Measurements from ENCODE around the gene PAX5.

PAX5 gene

DNA sequence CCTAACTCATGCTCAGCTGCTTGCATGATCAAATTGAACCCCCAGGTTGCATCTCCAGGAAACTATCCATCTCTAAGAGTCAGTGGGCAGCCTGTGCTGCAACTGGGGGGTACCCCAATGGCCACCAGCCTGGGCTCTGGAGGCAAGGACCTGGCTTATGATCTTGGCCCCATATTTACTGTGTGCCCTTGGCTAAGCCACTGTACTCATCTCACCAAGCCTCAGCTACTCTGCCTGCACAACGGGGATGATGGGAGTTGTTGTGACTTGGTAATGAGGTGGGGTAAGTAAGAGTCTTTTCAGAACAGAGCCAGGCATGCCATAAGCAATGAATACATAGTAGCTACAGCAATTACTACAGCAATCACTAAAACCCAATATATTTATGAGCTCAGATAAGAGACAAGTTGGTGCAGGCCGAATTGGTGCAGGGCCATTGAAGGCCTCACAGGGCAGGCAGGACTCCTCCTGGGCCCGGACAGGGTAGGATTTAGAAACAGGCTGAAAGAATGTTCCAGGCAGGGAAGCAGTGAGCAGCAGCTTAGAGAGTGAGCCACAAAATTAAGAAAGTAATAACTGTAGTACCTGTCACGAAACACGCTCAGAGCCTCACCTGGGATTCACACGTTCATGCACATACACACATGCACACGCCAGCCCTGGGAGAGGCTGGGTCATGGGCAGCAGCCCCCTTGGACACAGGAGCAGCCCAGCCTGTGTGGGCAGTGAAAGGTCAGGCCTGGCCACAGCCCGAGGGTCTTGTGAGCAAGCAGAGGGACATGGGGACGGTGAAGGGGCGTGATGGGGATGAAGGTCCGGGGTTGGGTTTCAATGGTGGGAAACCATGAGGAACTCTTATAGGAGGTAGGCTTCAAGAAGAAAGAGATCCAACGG lies 74.1 kb downstream of the PAX5 start:
- no peaks in the 10 kb centered on the region for H3K9me3 ChIP-seq (ENCODE audit: severe bottlenecking)
- peaks cover 31% of the 10 kb centered on the region for H3K27me3 ChIP-seq (ENCODE audit: insufficient read depth, poor library complexity, severe bottlenecking)
- DNase-seq (ENCODE audit: low spot score) (no peak), ATAC-seq (ENCODE audit: low read depth) (peak; percentile 33; the same call in 1 of the 3 replicates)
- no peak overlapping the region for H3K27ac ChIP-seq (ENCODE audit: poor library complexity, severe bottlenecking)
- H3K4me1 ChIP-seq (ENCODE audit: insufficient read depth, poor library complexity, severe bottlenecking) = no peaks in the 10 kb centered on the region
- TF ChIP-seq, protein P1, sequence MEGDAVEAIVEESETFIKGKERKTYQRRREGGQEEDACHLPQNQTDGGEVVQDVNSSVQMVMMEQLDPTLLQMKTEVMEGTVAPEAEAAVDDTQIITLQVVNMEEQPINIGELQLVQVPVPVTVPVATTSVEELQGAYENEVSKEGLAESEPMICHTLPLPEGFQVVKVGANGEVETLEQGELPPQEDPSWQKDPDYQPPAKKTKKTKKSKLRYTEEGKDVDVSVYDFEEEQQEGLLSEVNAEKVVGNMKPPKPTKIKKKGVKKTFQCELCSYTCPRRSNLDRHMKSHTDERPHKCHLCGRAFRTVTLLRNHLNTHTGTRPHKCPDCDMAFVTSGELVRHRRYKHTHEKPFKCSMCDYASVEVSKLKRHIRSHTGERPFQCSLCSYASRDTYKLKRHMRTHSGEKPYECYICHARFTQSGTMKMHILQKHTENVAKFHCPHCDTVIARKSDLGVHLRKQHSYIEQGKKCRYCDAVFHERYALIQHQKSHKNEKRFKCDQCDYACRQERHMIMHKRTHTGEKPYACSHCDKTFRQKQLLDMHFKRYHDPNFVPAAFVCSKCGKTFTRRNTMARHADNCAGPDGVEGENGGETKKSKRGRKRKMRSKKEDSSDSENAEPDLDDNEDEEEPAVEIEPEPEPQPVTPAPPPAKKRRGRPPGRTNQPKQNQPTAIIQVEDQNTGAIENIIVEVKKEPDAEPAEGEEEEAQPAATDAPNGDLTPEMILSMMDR (IDR thresholded peaks at IDR 0.05; ENCODE audit: poor library complexity, severe bottlenecking) = no peak
- no peaks in the 10 kb centered on the region for H3K36me3 ChIP-seq (ENCODE audit: low read depth)
- H3K4me3 ChIP-seq (ENCODE audit: severe bottlenecking) = no peak overlapping the region

DNA sequence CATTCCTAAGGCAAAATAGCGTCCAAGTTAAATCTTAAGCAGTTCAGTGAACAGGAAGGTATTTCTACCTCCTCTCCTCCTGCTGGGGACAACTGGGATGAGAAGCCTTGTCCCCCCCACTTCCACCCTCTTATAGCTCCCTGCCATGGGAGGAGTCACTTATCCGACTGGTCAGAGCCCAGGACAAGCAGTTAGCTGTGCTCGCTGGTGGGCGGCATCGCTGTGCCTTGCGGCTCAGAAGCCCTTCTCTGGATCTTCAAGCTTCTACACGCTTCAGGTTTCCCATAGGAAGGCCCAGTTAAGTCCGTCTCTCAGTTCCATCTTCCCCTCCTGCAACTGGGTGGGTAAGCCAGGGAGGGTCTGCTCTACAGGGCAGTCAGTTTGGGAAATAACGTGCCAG lies 77.2 kb downstream of the PAX5 start:
- DNase-seq (ENCODE audit: low spot score) (no peak), ATAC-seq (ENCODE audit: low read depth) (no peak)
- Histone ChIP-seq H3K4me3 (ENCODE audit: severe bottlenecking) (no peak overlapping the region), H3K27me3 (ENCODE audit: insufficient read depth, poor library complexity, severe bottlenecking) (peaks cover 49% of the 10 kb centered on the region), H3K27ac (ENCODE audit: poor library complexity, severe bottlenecking) (no peak overlapping the region), H3K4me1 (ENCODE audit: insufficient read depth, poor library complexity, severe bottlenecking) (no peaks in the 10 kb centered on the region), H3K36me3 (ENCODE audit: low read depth) (no peaks in the 10 kb centered on the region), H3K9me3 (ENCODE audit: severe bottlenecking) (no peaks in the 10 kb centered on the region)
- TF ChIP-seq, protein P1 (IDR thresholded peaks at IDR 0.05; ENCODE audit: poor library complexity, severe bottlenecking) = no peak

DNA sequence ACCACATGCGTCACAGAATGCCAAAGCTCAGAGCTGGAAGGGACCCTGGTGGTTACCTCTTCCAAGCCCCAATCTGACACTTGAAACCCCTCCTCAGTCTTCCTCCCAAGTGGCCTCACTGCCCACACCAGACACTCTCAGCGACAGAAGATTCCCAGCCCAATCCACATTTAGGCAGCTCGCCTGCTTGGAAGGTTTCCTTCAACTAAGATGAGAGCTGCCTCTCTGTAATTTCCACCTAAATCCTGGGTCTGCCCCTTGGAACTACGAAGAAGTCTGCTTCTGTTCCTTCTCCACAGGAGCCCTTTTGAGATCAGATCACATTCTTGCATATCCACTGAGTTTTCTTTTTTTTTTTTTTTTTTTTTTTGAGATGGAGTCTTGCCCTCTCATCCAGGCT lies 83.7 kb downstream of the PAX5 start:
- no peaks in the 10 kb centered on the region for H3K36me3 ChIP-seq (ENCODE audit: low read depth)
- TF ChIP-seq, protein P1 (IDR thresholded peaks at IDR 0.05; ENCODE audit: poor library complexity, severe bottlenecking) = no peak
- H3K27ac ChIP-seq (ENCODE audit: poor library complexity, severe bottlenecking) = no peak overlapping the region
- H3K27me3 ChIP-seq (ENCODE audit: insufficient read depth, poor library complexity, severe bottlenecking) = peaks cover 51% of the 10 kb centered on the region
- DNase-seq (ENCODE audit: low spot score) (no peak), ATAC-seq (ENCODE audit: low read depth) (no peak)
- no peaks in the 10 kb centered on the region for H3K9me3 ChIP-seq (ENCODE audit: severe bottlenecking)
- no peak overlapping the region for H3K4me3 ChIP-seq (ENCODE audit: severe bottlenecking)
- H3K4me1 ChIP-seq (ENCODE audit: insufficient read depth, poor library complexity, severe bottlenecking) = no peaks in the 10 kb centered on the region

DNA sequence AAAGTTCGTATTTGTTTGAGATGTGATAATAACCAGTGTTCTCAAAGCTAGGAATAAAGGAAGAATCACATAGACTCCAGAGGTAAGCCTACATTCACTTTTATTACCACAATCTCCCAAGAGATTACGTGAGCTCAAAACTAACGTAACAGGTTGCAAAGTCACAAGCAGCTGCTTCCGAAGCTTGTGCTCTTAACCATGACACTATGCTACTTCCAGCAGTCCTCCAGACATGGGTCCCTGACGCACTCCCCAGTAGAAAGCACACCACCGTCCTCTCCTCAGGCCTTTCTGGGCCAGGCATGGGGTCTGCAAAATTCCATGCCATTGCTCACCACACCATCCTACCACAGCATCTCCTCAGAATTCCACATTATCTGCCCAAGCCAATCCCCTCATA lies 84.6 kb downstream of the PAX5 start:
- no peaks in the 10 kb centered on the region for H3K4me1 ChIP-seq (ENCODE audit: insufficient read depth, poor library complexity, severe bottlenecking)
- TF ChIP-seq, protein P1 (IDR thresholded peaks at IDR 0.05; ENCODE audit: poor library complexity, severe bottlenecking) = no peak
- H3K36me3 ChIP-seq (ENCODE audit: low read depth) = no peaks in the 10 kb centered on the region
- ATAC-seq (ENCODE audit: low read depth) (no peak), DNase-seq (ENCODE audit: low spot score) (no peak)
- no peaks in the 10 kb centered on the region for H3K9me3 ChIP-seq (ENCODE audit: severe bottlenecking)
- peaks cover 42% of the 10 kb centered on the region for H3K27me3 ChIP-seq (ENCODE audit: insufficient read depth, poor library complexity, severe bottlenecking)
- H3K27ac ChIP-seq (ENCODE audit: poor library complexity, severe bottlenecking) = no peak overlapping the region
- no peak overlapping the region for H3K4me3 ChIP-seq (ENCODE audit: severe bottlenecking)

DNA sequence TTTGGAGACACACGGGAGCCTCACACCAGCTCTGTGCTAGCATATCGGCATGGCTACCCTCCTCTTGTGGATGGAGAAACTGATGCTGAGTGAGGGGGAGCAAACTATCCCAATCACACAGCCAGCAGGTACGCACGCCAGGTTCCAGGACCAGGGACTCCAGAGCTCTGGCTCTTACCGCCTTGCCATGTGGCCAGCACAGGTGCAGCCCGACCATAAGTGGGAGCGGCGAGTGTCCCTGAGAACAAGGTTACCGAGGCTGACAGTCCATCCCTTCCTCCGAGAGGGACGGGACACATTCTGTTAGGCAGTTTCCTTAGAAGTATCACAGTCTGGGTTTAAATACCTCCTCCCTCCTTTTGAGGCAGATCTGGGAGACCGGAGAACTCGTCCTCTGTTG lies 86.0 kb downstream of the PAX5 start:
- Histone ChIP-seq H3K36me3 (ENCODE audit: low read depth) (no peaks in the 10 kb centered on the region), H3K4me1 (ENCODE audit: insufficient read depth, poor library complexity, severe bottlenecking) (no peaks in the 10 kb centered on the region), H3K27ac (ENCODE audit: poor library complexity, severe bottlenecking) (no peak overlapping the region), H3K4me3 (ENCODE audit: severe bottlenecking) (no peak overlapping the region), H3K9me3 (ENCODE audit: severe bottlenecking) (no peaks in the 10 kb centered on the region), H3K27me3 (ENCODE audit: insufficient read depth, poor library complexity, severe bottlenecking) (peaks cover 34% of the 10 kb centered on the region)
- TF ChIP-seq, protein P1 (IDR thresholded peaks at IDR 0.05; ENCODE audit: poor library complexity, severe bottlenecking) = no peak
- DNase-seq (ENCODE audit: low spot score) = no peak
- no peak for ATAC-seq (ENCODE audit: low read depth)

Data from RWPE2 (cell line).